ENCODE results near the gene USP6NL. TPM values are rescaled to one million over a fixed set of nuclear protein-coding genes. Genes with fewer than 3 reads are reported as not detected.

Gene USP6NL
- total RNA-seq, 1 donor from 2014 or later: 64.5 TPM

DNA sequence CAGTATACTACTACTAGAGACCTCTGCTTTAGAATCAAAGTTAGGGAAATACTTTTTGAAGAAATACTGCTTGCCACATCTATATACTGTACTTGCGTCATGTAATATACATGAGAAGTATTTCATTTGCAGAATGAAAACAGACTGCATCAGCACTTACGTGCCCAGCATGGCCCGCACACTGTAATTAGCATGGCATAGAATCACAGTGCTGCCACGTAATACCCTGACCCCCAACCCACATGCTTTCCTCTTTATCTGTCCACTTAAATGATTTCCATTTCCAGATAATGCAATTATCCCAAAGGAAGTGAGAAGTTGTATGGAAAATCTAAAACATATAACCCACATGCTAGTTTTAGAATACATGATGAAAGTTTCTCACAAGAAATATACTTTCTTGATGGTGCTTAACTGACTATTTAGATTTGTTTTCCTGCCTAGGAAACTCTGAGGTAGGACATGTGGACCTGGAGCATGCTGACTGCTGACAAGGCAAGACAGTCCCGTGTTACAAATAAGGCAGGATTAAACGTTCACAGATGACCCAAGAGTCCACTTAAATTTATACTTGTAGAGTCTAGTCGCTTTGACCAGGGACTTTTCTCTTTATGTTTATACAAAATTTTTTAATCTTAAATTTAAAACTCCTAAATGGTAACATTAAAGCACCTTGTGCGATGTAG, 12.6 kb downstream of the USP6NL start:
- POLR2A ChIA-PET: interaction anchor here (0.6 to 1.0 kb wide), 2 partner anchors 10 to 26 kb away, joined by 6 to 9 read pairs; no protein-coding TSS in a partner anchor
- no peaks in the 10 kb centered on the region for H3K9me3 Mint-ChIP-seq
- H3K27me3 Mint-ChIP-seq: no peaks in the 10 kb centered on the region
- peaks cover 29% of the 10 kb centered on the region for H3K36me3 Mint-ChIP-seq (ENCODE audit: low read depth)
- H3K4me1 Mint-ChIP-seq: peaks cover 86% of the 10 kb centered on the region
- peak overlapping the region; percentile 38 for H3K4me3 Mint-ChIP-seq
- H3K27ac Mint-ChIP-seq: peak overlapping the region; percentile 76
- no peak for DNase-seq
- TF ChIP-seq, protein P1, sequence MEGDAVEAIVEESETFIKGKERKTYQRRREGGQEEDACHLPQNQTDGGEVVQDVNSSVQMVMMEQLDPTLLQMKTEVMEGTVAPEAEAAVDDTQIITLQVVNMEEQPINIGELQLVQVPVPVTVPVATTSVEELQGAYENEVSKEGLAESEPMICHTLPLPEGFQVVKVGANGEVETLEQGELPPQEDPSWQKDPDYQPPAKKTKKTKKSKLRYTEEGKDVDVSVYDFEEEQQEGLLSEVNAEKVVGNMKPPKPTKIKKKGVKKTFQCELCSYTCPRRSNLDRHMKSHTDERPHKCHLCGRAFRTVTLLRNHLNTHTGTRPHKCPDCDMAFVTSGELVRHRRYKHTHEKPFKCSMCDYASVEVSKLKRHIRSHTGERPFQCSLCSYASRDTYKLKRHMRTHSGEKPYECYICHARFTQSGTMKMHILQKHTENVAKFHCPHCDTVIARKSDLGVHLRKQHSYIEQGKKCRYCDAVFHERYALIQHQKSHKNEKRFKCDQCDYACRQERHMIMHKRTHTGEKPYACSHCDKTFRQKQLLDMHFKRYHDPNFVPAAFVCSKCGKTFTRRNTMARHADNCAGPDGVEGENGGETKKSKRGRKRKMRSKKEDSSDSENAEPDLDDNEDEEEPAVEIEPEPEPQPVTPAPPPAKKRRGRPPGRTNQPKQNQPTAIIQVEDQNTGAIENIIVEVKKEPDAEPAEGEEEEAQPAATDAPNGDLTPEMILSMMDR (IDR thresholded peaks at IDR 0.05): no peak
- intact Hi-C loops (cut with micrococcal nuclease): no loop called here
- CTCF ChIA-PET: no interaction called here
- ATAC-seq (ENCODE audit: low read depth): no peak

DNA sequence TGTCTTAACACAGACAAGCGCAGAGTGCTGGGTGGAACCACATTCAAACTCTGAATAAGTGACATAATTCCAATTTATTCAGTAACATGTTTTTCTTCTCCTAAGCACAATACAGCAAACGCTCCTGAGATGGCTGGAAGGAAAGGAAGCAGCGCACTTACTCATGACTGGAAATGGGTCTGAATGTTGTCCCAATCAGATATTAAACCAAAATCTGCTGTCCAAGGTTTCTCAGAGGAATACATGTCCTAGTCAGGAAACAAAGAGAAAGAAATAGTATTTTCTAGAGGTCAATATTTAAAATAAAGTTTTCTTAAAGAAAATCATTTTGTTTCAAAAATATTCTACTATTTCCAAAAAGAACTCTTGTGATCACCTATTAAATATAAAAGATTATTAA, 14.0 kb downstream of the USP6NL start:
- ATAC-seq (ENCODE audit: low read depth): no peak
- intact Hi-C loops (cut with micrococcal nuclease): no loop called here

DNA sequence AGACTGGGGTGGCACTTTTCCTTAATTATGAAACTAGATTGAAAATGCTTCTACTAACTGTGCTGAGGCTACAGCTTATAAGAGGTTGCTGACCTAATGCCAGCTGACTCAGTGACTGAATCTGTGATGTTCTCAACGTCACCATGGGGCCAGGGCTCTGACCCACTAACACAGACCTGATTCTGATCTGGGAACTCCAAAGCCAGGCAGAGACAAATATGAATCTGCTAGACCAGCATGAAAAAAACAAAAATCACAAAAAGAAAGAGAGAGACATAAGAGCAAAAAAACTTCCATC, 16.1 kb downstream of the USP6NL start:
- H3K27ac Mint-ChIP-seq: peak overlapping the region; percentile 90
- H3K9me3 Mint-ChIP-seq: no peaks in the 10 kb centered on the region
- peaks cover 75% of the 10 kb centered on the region for H3K4me1 Mint-ChIP-seq
- POLR2A ChIA-PET: interaction anchor here (0.5 to 1.5 kb wide), 8 partner anchors 13 to 87 kb away, joined by 3 to 8 read pairs (median 4); partner anchors contain the start of gene USP6NL
- ATAC-seq (ENCODE audit: low read depth): peak; percentile 46
- TF ChIP-seq, protein P1 (IDR thresholded peaks at IDR 0.05): no peak
- no peak for DNase-seq
- peak overlapping the region; percentile 64 for H3K4me3 Mint-ChIP-seq
- peaks cover 35% of the 10 kb centered on the region for H3K36me3 Mint-ChIP-seq (ENCODE audit: low read depth)
- CTCF ChIA-PET: interaction anchor here (1.1 to 3.8 kb wide), 4 partner anchors 13 to 130 kb away, joined by 3 to 12 read pairs (median 4); no protein-coding TSS in a partner anchor
- no peaks in the 10 kb centered on the region for H3K27me3 Mint-ChIP-seq
- intact Hi-C loops (cut with micrococcal nuclease): loop anchor here (2.0 kb wide), 1 partner anchor 33 kb away; no protein-coding TSS in a partner anchor

More for the DNA sequence above, 14.0 kb downstream of the USP6NL start:
- CTCF ChIA-PET: interaction anchor here (1.1 kb wide), 1 partner anchor 76 kb away, joined by 4 read pairs; no protein-coding TSS in a partner anchor
- POLR2A ChIA-PET: no interaction called here
- no peaks in the 10 kb centered on the region for H3K27me3 Mint-ChIP-seq
- TF ChIP-seq, protein P1 (IDR thresholded peaks at IDR 0.05): no peak
- H3K4me3 Mint-ChIP-seq: no peak overlapping the region
- H3K27ac Mint-ChIP-seq: no peak overlapping the region
- peaks cover 83% of the 10 kb centered on the region for H3K4me1 Mint-ChIP-seq
- no peak for DNase-seq
- H3K36me3 Mint-ChIP-seq (ENCODE audit: low read depth): peaks cover 36% of the 10 kb centered on the region
- no peaks in the 10 kb centered on the region for H3K9me3 Mint-ChIP-seq

DNA sequence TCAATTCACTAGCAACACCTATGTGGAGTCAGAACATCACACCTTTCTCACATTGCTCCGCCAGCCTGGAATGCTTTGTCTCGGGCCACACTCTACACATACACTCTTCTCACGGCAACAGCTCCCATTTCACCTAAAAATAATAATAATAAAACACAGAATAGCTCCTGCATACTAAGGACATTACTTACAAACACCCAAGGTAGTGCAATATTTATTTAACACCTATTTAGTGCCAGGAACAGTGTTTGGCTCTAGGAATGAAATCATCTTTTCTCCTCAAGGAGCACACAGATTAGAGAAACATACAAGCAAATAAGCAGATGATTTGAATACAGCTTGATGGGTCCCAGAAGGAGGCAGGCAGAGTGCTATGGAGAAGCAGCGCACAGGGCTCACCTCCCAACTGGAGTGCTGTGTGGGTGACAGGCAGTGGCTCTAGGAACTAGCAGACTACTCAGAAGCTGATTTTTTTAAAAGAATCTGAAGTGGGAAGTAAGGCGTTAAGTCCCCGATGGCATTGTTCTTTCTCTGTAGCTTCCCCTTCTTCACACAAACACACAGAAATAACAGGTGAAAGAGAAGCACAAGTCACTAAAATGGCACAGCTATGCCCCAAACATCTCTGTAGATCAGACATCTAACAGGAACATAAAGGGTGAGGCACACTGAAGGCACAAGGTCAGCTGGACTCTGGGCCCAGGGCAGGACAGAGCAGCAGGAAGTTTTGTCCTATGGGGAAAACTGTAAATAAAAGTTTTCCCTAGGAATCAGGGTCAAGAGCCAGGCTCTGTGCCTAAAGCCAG, 16.7 kb downstream of the USP6NL start:
- TF ChIP-seq, protein P1 (IDR thresholded peaks at IDR 0.05): no peak
- H3K9me3 Mint-ChIP-seq: no peaks in the 10 kb centered on the region
- peak overlapping the region; percentile 90 for H3K27ac Mint-ChIP-seq
- ChIA-PET POLR2A (interaction anchor here (0.5 to 1.5 kb wide), 8 partner anchors 13 to 87 kb away, joined by 3 to 8 read pairs (median 4); partner anchors contain the start of gene USP6NL), CTCF (interaction anchor here (0.7 to 3.8 kb wide), 7 partner anchors 12 to 130 kb away, joined by 3 to 12 read pairs (median 3); no protein-coding TSS in a partner anchor)
- H3K4me3 Mint-ChIP-seq: peak overlapping the region; percentile 42
- peaks cover 29% of the 10 kb centered on the region for H3K36me3 Mint-ChIP-seq (ENCODE audit: low read depth)
- H3K4me1 Mint-ChIP-seq: peaks cover 73% of the 10 kb centered on the region
- DNase-seq (no peak), ATAC-seq (ENCODE audit: low read depth) (peak; percentile 68)
- no peaks in the 10 kb centered on the region for H3K27me3 Mint-ChIP-seq
- intact Hi-C loops (cut with micrococcal nuclease): loop anchor here (2.0 kb wide), 1 partner anchor 32 kb away; no protein-coding TSS in a partner anchor

Measured in activated B cell treated with CpG ODN at 0.5 μM for 24 hours (primary cell).